Measurements from ENCODE around the gene KCNC1. TPM values are rescaled to one million over a fixed set of nuclear protein-coding genes. Genes with fewer than 3 reads are reported as not detected.

The KCNC1 gene
- total and polyA plus RNA-seq, 2 of the 13 experiments (the other 11 are each of a cell fraction or from before 2014, with no cell fraction given), result 0.01 to 0.04 TPM

DNA sequence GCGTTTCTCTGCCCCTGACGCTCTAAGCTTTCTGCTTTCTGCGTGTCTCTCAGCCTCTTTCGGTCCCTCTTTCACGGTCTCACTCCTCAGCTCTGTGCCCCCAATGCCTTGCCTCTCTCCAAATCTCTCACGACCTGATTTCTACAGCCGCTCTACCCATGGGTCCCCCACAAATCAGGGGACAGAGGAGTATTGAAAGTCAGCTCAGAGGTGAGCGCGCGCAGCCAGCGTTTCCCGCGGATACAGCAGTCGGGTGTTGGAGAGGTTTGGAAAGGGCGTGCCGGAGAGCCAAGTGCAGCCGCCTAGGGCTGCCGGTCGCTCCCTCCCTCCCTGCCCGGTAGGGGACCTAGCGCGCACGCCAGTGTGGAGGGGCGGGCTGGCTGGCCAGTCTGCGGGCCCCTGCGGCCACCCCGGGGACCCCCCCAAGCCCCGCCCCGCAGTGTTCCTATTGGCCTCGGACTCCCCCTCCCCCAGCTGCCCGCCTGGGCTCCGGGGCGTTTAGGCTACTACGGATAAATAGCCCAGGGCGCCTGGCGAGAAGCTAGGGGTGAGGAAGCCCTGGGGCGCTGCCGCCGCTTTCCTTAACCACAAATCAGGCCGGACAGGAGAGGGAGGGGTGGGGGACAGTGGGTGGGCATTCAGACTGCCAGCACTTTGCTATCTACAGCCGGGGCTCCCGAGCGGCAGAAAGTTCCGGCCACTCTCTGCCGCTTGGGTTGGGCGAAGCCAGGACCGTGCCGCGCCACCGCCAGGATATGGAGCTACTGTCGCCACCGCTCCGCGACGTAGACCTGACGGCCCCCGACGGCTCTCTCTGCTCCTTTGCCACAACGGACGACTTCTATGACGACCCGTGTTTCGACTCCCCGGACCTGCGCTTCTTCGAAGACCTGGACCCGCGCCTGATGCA, 15.3 kb upstream of the KCNC1 start, which contains the start of gene MYOD1 (continued):
- TF ChIP-seq, protein P1, sequence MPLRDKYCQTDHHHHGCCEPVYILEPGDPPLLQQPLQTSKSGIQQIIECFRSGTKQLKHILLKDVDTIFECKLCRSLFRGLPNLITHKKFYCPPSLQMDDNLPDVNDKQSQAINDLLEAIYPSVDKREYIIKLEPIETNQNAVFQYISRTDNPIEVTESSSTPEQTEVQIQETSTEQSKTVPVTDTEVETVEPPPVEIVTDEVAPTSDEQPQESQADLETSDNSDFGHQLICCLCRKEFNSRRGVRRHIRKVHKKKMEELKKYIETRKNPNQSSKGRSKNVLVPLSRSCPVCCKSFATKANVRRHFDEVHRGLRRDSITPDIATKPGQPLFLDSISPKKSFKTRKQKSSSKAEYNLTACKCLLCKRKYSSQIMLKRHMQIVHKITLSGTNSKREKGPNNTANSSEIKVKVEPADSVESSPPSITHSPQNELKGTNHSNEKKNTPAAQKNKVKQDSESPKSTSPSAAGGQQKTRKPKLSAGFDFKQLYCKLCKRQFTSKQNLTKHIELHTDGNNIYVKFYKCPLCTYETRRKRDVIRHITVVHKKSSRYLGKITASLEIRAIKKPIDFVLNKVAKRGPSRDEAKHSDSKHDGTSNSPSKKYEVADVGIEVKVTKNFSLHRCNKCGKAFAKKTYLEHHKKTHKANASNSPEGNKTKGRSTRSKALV (CRISPR knock-in tag; IDR thresholded peaks at IDR 0.05), result 0 out of 2 replicates have a peak, but pooled peaks have one; percentile 27
- TF ChIP-seq NFE2L1 (CRISPR knock-in tag; IDR thresholded peaks at IDR 0.05; ENCODE audit: borderline replicate concordance), result no peak

DNA sequence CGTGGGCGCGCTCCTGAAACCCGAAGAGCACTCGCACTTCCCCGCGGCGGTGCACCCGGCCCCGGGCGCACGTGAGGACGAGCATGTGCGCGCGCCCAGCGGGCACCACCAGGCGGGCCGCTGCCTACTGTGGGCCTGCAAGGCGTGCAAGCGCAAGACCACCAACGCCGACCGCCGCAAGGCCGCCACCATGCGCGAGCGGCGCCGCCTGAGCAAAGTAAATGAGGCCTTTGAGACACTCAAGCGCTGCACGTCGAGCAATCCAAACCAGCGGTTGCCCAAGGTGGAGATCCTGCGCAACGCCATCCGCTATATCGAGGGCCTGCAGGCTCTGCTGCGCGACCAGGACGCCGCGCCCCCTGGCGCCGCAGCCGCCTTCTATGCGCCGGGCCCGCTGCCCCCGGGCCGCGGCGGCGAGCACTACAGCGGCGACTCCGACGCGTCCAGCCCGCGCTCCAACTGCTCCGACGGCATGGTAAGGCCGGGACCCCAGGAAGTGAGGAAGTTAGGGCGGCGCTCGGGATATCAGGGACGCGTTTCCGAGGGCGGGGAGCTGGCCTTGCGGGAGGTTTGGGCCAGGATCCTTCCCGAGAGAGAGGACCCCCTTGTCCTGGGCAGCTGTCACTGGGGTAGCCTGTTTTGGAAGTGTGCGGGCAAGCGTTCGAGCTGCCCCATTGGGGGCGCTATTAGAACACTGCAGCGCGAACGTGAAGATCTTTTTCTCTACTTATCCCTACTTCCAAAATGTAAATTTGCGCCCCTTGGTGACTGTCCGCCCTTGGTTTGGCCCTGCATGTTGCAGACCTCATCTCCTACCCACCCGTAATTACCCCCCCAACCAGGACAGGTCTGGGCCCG, 14.4 kb upstream of the KCNC1 start:
- Histone ChIP-seq H3K79me2 (ENCODE audit: insufficient read depth, low read length) (no peaks in the 10 kb centered on the region), H3K9me3 (ENCODE audit: low read length) (no peaks in the 10 kb centered on the region; the same call in 1 of the 2 replicates), H3K4me3 (replicated peaks in 1 of 3; ENCODE audit: insufficient read depth in 1 of 3, low read depth in 2 of 3, low read length in 3 of 3) (no peak overlapping the region; a peak in 1 of 6 replicates), H3K36me3 (replicated peaks in 1 of 2; ENCODE audit: control insufficient read depth in 1 of 2, insufficient read depth in 2 of 2, low read length in 2 of 2) (no peaks in the 10 kb centered on the region), H3K9ac (ENCODE audit: insufficient read depth, low read depth, low read length) (no peak overlapping the region), H3K4me1 (ENCODE audit: insufficient read depth, low read length) (no peaks in the 10 kb centered on the region; the same call in 1 of the 2 replicates), H3K27me3 (ENCODE audit: control insufficient read depth in 1 of 2, insufficient read depth in 2 of 2, low read length in 2 of 2) (peaks cover 11 to 51% of the 10 kb centered on the region in 2 experiments), H4K20me1 (ENCODE audit: insufficient read depth, low read length) (no peaks in the 10 kb centered on the region), H2AFZ (ENCODE audit: low read length) (no peak overlapping the region), H3K4me2 (ENCODE audit: low read depth, low read length) (no peak overlapping the region), H3K27ac (ENCODE audit: extremely low read length, insufficient read depth, low read length) (no peak overlapping the region)
- intact Hi-C loops (cut with micrococcal nuclease; ENCODE audit: unreplicated experiment), result no loop called here
- no TSS peak for BruUV-seq (replicated peaks)
- DNase-seq (ENCODE audit: low spot score) (no peak), ATAC-seq (peak; percentile 86), FAIRE-seq (no peak)
- in situ Hi-C loops (cut with HindIII; ENCODE audit: extremely low pct_ligation_motif_present, low pct_unique_long_range_greater_than_20kb), result loop anchor here (5.0 kb wide), 1 partner anchor 118 kb away; no protein-coding TSS in a partner anchor
- 39% methylated on average over 32 of the region's 85 CpGs for WGBS (ENCODE audit: low lambda C conversion rate)
- ChIA-PET CTCF (ENCODE audit: low intra/inter-chr PET ratio, low total read pairs) (interaction anchor here (1.6 kb wide), 1 partner anchor 122 kb away, joined by 3 read pairs; no protein-coding TSS in a partner anchor), POLR2A (no interaction called here)
- TF ChIP-seq, protein P2, sequence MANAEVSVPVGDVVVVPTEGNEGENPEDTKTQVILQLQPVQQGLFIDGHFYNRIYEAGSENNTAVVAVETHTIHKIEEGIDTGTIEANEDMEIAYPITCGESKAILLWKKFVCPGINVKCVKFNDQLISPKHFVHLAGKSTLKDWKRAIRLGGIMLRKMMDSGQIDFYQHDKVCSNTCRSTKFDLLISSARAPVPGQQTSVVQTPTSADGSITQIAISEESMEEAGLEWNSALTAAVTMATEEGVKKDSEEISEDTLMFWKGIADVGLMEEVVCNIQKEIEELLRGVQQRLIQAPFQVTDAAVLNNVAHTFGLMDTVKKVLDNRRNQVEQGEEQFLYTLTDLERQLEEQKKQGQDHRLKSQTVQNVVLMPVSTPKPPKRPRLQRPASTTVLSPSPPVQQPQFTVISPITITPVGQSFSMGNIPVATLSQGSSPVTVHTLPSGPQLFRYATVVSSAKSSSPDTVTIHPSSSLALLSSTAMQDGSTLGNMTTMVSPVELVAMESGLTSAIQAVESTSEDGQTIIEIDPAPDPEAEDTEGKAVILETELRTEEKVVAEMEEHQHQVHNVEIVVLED (CRISPR knock-in tag; IDR thresholded peaks at IDR 0.05; ENCODE audit: borderline replicate concordance), result no peak
- no peak for TF ChIP-seq FOXP1 (IDR thresholded peaks at IDR 0.05)
- no peak for TF ChIP-seq FOXP1 (CRISPR knock-in tag; IDR thresholded peaks at IDR 0.05)
- 0 out of 2 replicates have a peak, but pooled peaks have one; percentile 9 for TF ChIP-seq ZFX (CRISPR knock-in tag; IDR thresholded peaks at IDR 0.05; ENCODE audit: low read depth)
- TF ChIP-seq, protein P3, sequence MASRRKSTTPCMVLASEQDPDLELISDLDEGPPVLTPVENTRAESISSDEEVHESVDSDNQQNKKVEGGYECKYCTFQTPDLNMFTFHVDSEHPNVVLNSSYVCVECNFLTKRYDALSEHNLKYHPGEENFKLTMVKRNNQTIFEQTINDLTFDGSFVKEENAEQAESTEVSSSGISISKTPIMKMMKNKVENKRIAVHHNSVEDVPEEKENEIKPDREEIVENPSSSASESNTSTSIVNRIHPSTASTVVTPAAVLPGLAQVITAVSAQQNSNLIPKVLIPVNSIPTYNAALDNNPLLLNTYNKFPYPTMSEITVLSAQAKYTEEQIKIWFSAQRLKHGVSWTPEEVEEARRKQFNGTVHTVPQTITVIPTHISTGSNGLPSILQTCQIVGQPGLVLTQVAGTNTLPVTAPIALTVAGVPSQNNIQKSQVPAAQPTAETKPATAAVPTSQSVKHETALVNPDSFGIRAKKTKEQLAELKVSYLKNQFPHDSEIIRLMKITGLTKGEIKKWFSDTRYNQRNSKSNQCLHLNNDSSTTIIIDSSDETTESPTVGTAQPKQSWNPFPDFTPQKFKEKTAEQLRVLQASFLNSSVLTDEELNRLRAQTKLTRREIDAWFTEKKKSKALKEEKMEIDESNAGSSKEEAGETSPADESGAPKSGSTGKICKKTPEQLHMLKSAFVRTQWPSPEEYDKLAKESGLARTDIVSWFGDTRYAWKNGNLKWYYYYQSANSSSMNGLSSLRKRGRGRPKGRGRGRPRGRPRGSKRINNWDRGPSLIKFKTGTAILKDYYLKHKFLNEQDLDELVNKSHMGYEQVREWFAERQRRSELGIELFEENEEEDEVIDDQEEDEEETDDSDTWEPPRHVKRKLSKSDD (CRISPR knock-in tag; IDR thresholded peaks at IDR 0.05; ENCODE audit: low read depth), result no peak
- TF ChIP-seq CEBPB (IDR thresholded peaks at IDR 0.05; ENCODE audit: borderline replicate concordance, low read depth, low read length), result no peak
- peak; percentile 70 for TF ChIP-seq ZNF777 (CRISPR knock-in tag; IDR thresholded peaks at IDR 0.05)
- no peak for TF ChIP-seq ZNF235 (CRISPR knock-in tag; IDR thresholded peaks at IDR 0.05; ENCODE audit: borderline replicate concordance)
- no peak for TF ChIP-seq HDAC2 (CRISPR knock-in tag; IDR thresholded peaks at IDR 0.05)
- TF ChIP-seq, protein P4, sequence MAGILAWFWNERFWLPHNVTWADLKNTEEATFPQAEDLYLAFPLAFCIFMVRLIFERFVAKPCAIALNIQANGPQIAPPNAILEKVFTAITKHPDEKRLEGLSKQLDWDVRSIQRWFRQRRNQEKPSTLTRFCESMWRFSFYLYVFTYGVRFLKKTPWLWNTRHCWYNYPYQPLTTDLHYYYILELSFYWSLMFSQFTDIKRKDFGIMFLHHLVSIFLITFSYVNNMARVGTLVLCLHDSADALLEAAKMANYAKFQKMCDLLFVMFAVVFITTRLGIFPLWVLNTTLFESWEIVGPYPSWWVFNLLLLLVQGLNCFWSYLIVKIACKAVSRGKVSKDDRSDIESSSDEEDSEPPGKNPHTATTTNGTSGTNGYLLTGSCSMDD (CRISPR knock-in tag; IDR thresholded peaks at IDR 0.05), result no peak

All from HepG2 (cell line).